ENCODE data around the gene ANKDD1B.

DNA sequence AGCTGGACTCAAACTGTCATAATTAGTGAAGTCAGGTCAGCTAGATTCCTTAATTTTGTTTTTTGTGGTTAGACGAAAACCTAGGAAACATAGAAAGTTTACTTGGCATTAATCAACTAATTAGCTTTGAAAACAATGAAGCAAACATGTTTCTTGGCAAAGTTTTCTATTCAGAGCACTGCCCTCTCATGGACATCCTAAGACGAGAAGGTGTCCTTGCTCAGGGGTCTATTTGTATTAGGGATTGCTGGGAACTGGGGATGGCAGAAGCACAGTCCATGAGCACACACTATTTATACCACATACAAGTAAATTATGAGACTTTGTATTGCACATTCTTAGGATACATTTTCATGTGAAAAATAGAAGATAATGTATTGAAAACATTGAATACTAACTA lies 56.3 kb downstream of the ANKDD1B start:
- TF ChIP-seq, protein P1, sequence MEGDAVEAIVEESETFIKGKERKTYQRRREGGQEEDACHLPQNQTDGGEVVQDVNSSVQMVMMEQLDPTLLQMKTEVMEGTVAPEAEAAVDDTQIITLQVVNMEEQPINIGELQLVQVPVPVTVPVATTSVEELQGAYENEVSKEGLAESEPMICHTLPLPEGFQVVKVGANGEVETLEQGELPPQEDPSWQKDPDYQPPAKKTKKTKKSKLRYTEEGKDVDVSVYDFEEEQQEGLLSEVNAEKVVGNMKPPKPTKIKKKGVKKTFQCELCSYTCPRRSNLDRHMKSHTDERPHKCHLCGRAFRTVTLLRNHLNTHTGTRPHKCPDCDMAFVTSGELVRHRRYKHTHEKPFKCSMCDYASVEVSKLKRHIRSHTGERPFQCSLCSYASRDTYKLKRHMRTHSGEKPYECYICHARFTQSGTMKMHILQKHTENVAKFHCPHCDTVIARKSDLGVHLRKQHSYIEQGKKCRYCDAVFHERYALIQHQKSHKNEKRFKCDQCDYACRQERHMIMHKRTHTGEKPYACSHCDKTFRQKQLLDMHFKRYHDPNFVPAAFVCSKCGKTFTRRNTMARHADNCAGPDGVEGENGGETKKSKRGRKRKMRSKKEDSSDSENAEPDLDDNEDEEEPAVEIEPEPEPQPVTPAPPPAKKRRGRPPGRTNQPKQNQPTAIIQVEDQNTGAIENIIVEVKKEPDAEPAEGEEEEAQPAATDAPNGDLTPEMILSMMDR (IDR thresholded peaks at IDR 0.05; ENCODE audit: low read depth, low read length) = no peak
- no peak for TF ChIP-seq MYC (IDR thresholded peaks at IDR 0.05; ENCODE audit: low read depth, low read length)
- no peak for TF ChIP-seq POLR2A (IDR thresholded peaks at IDR 0.05; ENCODE audit: extremely low read depth, insufficient read length)

Data from NB4 (cell line).